ENCODE data around the gene SLIT3. TPM values are rescaled to one million over a fixed set of nuclear protein-coding genes. Genes with fewer than 3 reads are reported as not detected.

Gene SLIT3
- total RNA-seq, 1 donor from 2014 or later = 0.22 TPM

GRCh38 chr5:168951356-168951755, 349.6 kb downstream of the SLIT3 start:
- Histone ChIP-seq H3K4me1 (no peaks in the 10 kb centered on the region), H3K9ac (no peak overlapping the region), H3K4me3 (no peak overlapping the region), H4K20me1 (ENCODE audit: low read depth) (no peaks in the 10 kb centered on the region), H3K79me2 (ENCODE audit: low read depth) (no peaks in the 10 kb centered on the region), H3K9me3 (ENCODE audit: low read depth) (no peaks in the 10 kb centered on the region), H3F3A (ENCODE audit: low read depth) (no peaks in the 10 kb centered on the region), H3K4me2 (no peak overlapping the region), H3K36me3 (no peaks in the 10 kb centered on the region), H3K27ac (no peak overlapping the region), H2AFZ (replicated peaks) (no peak overlapping the region), H3K27me3 (peaks cover 6% of the 10 kb centered on the region)
- no peak for DNase-seq (ENCODE audit: low spot score)
- Mint-ChIP-seq H3K27me3 (ENCODE audit: insufficient read depth, low read depth) (peaks cover 9% of the 10 kb centered on the region), H3K36me3 (no peaks in the 10 kb centered on the region), H3K9me3 (no peaks in the 10 kb centered on the region), H3K4me3 (no peak overlapping the region), H3K27ac (no peak overlapping the region), H3K4me1 (peaks cover 2% of the 10 kb centered on the region)
- TF ChIP-seq EZH2 (IDR thresholded peaks at IDR 0.05) = no peak
- TF ChIP-seq EZH2phosphoT487 (IDR thresholded peaks at IDR 0.05) = no peak
- TF ChIP-seq CTCF (IDR thresholded peaks at IDR 0.05) = no peak

GRCh38 chr5:168950241-168950951, 350.5 kb downstream of the SLIT3 start:
- peaks cover 9% of the 10 kb centered on the region for H3K27me3 Mint-ChIP-seq (ENCODE audit: insufficient read depth, low read depth)
- no peaks in the 10 kb centered on the region for H3K9me3 ChIP-seq (ENCODE audit: low read depth)
- no peak overlapping the region for H3K4me3 Mint-ChIP-seq
- no peak for TF ChIP-seq CTCF (IDR thresholded peaks at IDR 0.05)
- TF ChIP-seq EZH2phosphoT487 (IDR thresholded peaks at IDR 0.05) = no peak
- no peak for TF ChIP-seq EZH2 (IDR thresholded peaks at IDR 0.05)
- H3K79me2 ChIP-seq (ENCODE audit: low read depth) = no peaks in the 10 kb centered on the region
- peaks cover 15% of the 10 kb centered on the region for H3K27me3 ChIP-seq
- H3K4me1 ChIP-seq = no peaks in the 10 kb centered on the region
- no peaks in the 10 kb centered on the region for H3K36me3 ChIP-seq
- no peak overlapping the region for H3K9ac ChIP-seq
- no peak overlapping the region for H2AFZ ChIP-seq (replicated peaks)
- no peaks in the 10 kb centered on the region for H3K36me3 Mint-ChIP-seq
- H3K4me1 Mint-ChIP-seq = peaks cover 5% of the 10 kb centered on the region
- H3F3A ChIP-seq (ENCODE audit: low read depth) = no peaks in the 10 kb centered on the region
- DNase-seq (ENCODE audit: low spot score) = no peak
- no peak overlapping the region for H3K4me2 ChIP-seq
- no peak overlapping the region for H3K27ac Mint-ChIP-seq
- no peak overlapping the region for H3K4me3 ChIP-seq
- no peaks in the 10 kb centered on the region for H3K9me3 Mint-ChIP-seq
- no peak overlapping the region for H3K27ac ChIP-seq
- no peaks in the 10 kb centered on the region for H4K20me1 ChIP-seq (ENCODE audit: low read depth)

- H3K27me3 ChIP-seq = peaks cover 22% of the 10 kb centered on the region
- peaks cover 2% of the 10 kb centered on the region for H3K27me3 Mint-ChIP-seq (ENCODE audit: insufficient read depth, low read depth)
- no peak overlapping the region for H3K9ac ChIP-seq
- H3K4me3 ChIP-seq = no peak overlapping the region
- H3K27ac Mint-ChIP-seq = no peak overlapping the region
- no peak overlapping the region for H3K4me2 ChIP-seq
- no peaks in the 10 kb centered on the region for H3K36me3 ChIP-seq
- no peaks in the 10 kb centered on the region for H3K9me3 ChIP-seq (ENCODE audit: low read depth)
- no peak overlapping the region for H3K27ac ChIP-seq
- TF ChIP-seq EZH2 (IDR thresholded peaks at IDR 0.05) = no peak
- no peak for TF ChIP-seq CTCF (IDR thresholded peaks at IDR 0.05)
- no peak for TF ChIP-seq EZH2phosphoT487 (IDR thresholded peaks at IDR 0.05)
- H3K9me3 Mint-ChIP-seq = no peaks in the 10 kb centered on the region
- H3K79me2 ChIP-seq (ENCODE audit: low read depth) = no peaks in the 10 kb centered on the region
- H3K36me3 Mint-ChIP-seq = no peaks in the 10 kb centered on the region
- peaks cover 6% of the 10 kb centered on the region for H3K4me1 ChIP-seq
- peaks cover 2% of the 10 kb centered on the region for H3F3A ChIP-seq (ENCODE audit: low read depth)
- no peak overlapping the region for H2AFZ ChIP-seq (replicated peaks)
- H4K20me1 ChIP-seq (ENCODE audit: low read depth) = no peaks in the 10 kb centered on the region
- no peak for DNase-seq (ENCODE audit: low spot score)
- H3K4me1 Mint-ChIP-seq = peaks cover 18% of the 10 kb centered on the region
- H3K4me3 Mint-ChIP-seq = no peak overlapping the region
Observed at GRCh38 chr5:168948746-168949145, 352.2 kb downstream of the SLIT3 start.
